Measurements from ENCODE around the gene SORCS2. TPM values are rescaled to one million over a fixed set of nuclear protein-coding genes. Genes with fewer than 3 reads are reported as not detected.

The SORCS2 gene
- total RNA-seq, 1 donor from 2014 or later = 29.5 TPM

GRCh38 chr4:7288751-7289523, 96.6 kb downstream of the SORCS2 start:
- H3K9me3 Mint-ChIP-seq (ENCODE audit: unreplicated experiment) = no peaks in the 10 kb centered on the region
- H3K27ac Mint-ChIP-seq (ENCODE audit: unreplicated experiment) = no peak overlapping the region
- peaks cover 2% of the 10 kb centered on the region for H3K27me3 Mint-ChIP-seq (ENCODE audit: unreplicated experiment)
- TF ChIP-seq CTCF (IDR thresholded peaks at IDR 0.05; ENCODE audit: partially characterized antibody, unreplicated experiment) = no peak
- no peak overlapping the region for H3K4me3 Mint-ChIP-seq (ENCODE audit: unreplicated experiment)
- H3K4me1 Mint-ChIP-seq (ENCODE audit: low read depth, unreplicated experiment) = peaks cover 14% of the 10 kb centered on the region
- no peak for DNase-seq
- no peaks in the 10 kb centered on the region for H3K36me3 Mint-ChIP-seq (ENCODE audit: unreplicated experiment)

GRCh38 chr4:7289589-7289988, 97.3 kb downstream of the SORCS2 start:
- DNase-seq = no peak
- peaks cover 14% of the 10 kb centered on the region for H3K4me1 Mint-ChIP-seq (ENCODE audit: low read depth, unreplicated experiment)
- no peak overlapping the region for H3K4me3 Mint-ChIP-seq (ENCODE audit: unreplicated experiment)
- H3K9me3 Mint-ChIP-seq (ENCODE audit: unreplicated experiment) = no peaks in the 10 kb centered on the region
- H3K27ac Mint-ChIP-seq (ENCODE audit: unreplicated experiment) = no peak overlapping the region
- H3K36me3 Mint-ChIP-seq (ENCODE audit: unreplicated experiment) = no peaks in the 10 kb centered on the region
- TF ChIP-seq CTCF (IDR thresholded peaks at IDR 0.05; ENCODE audit: partially characterized antibody, unreplicated experiment) = no peak
- H3K27me3 Mint-ChIP-seq (ENCODE audit: unreplicated experiment) = peaks cover 2% of the 10 kb centered on the region

GRCh38 chr4:7291372-7292114, 99.2 kb downstream of the SORCS2 start:
- no peak for DNase-seq
- Mint-ChIP-seq H3K4me3 (ENCODE audit: unreplicated experiment) (no peak overlapping the region), H3K27me3 (ENCODE audit: unreplicated experiment) (peaks cover 5% of the 10 kb centered on the region), H3K27ac (ENCODE audit: unreplicated experiment) (no peak overlapping the region), H3K36me3 (ENCODE audit: unreplicated experiment) (no peaks in the 10 kb centered on the region), H3K9me3 (ENCODE audit: unreplicated experiment) (no peaks in the 10 kb centered on the region), H3K4me1 (ENCODE audit: low read depth, unreplicated experiment) (peaks cover 12% of the 10 kb centered on the region)
- no peak for TF ChIP-seq CTCF (IDR thresholded peaks at IDR 0.05; ENCODE audit: partially characterized antibody, unreplicated experiment)

GRCh38 chr4:7293703-7294102, 101.4 kb downstream of the SORCS2 start:
- TF ChIP-seq CTCF (IDR thresholded peaks at IDR 0.05; ENCODE audit: partially characterized antibody, unreplicated experiment) = no peak
- no peaks in the 10 kb centered on the region for H3K9me3 Mint-ChIP-seq (ENCODE audit: unreplicated experiment)
- no peaks in the 10 kb centered on the region for H3K36me3 Mint-ChIP-seq (ENCODE audit: unreplicated experiment)
- no peak overlapping the region for H3K27ac Mint-ChIP-seq (ENCODE audit: unreplicated experiment)
- no peak for DNase-seq
- H3K27me3 Mint-ChIP-seq (ENCODE audit: unreplicated experiment) = peaks cover 5% of the 10 kb centered on the region
- peaks cover 16% of the 10 kb centered on the region for H3K4me1 Mint-ChIP-seq (ENCODE audit: low read depth, unreplicated experiment)
- H3K4me3 Mint-ChIP-seq (ENCODE audit: unreplicated experiment) = no peak overlapping the region
